ENCODE measurements around the gene SDCBP2.

Gene SDCBP2

GRCh38 chr20:1373036-1373435 lies 44.1 kb upstream of the SDCBP2 start:
- H3K36me3 ChIP-seq (ENCODE audit: control insufficient read depth in 1 of 2, insufficient read depth in 2 of 2, low read length in 2 of 2), result peaks cover 5 to 48% of the 10 kb centered on the region in 2 donors
- peaks cover 27 to 29% of the 10 kb centered on the region in 2 donors for H3K4me1 ChIP-seq (ENCODE audit: control insufficient read depth in 1 of 2, insufficient read depth in 2 of 2, low read length in 2 of 2)
- no peak overlapping the region for H3K27ac ChIP-seq (ENCODE audit: low read depth, low read length)

GRCh38 chr20:1371830-1372539 lies 43.0 kb upstream of the SDCBP2 start:
- Histone ChIP-seq H3K27me3 (ENCODE audit: control insufficient read depth in 1 of 2, insufficient read depth in 2 of 2, low read length in 2 of 2) (no peaks in the 10 kb centered on the region), H3K9ac (ENCODE audit: low read depth in 1 of 2, low read length in 2 of 2) (no peak overlapping the region)

More at GRCh38 chr20:1373036-1373435, 44.1 kb upstream of the SDCBP2 start:
- Histone ChIP-seq H3K4me3 (ENCODE audit: low read depth in 1 of 2, low read length in 2 of 2) (no peak overlapping the region), H3K9ac (ENCODE audit: low read depth in 1 of 2, low read length in 2 of 2) (no peak overlapping the region), H3K27me3 (ENCODE audit: control insufficient read depth in 1 of 2, insufficient read depth in 2 of 2, low read length in 2 of 2) (no peaks in the 10 kb centered on the region), H3K9me3 (ENCODE audit: control insufficient read depth in 1 of 2, low read length in 2 of 2) (no peaks in the 10 kb centered on the region)

GRCh38 chr20:1371202-1371782 lies 42.4 kb upstream of the SDCBP2 start:
- H3K9ac ChIP-seq (ENCODE audit: low read depth in 1 of 2, low read length in 2 of 2), result no peak overlapping the region
- H3K4me3 ChIP-seq (ENCODE audit: low read depth in 1 of 2, low read length in 2 of 2), result no peak overlapping the region
- H3K9me3 ChIP-seq (ENCODE audit: control insufficient read depth in 1 of 2, low read length in 2 of 2), result no peaks in the 10 kb centered on the region
- H3K27me3 ChIP-seq (ENCODE audit: control insufficient read depth in 1 of 2, insufficient read depth in 2 of 2, low read length in 2 of 2), result no peaks in the 10 kb centered on the region
- H3K36me3 ChIP-seq (ENCODE audit: control insufficient read depth in 1 of 2, insufficient read depth in 2 of 2, low read length in 2 of 2), result peaks cover 9 to 54% of the 10 kb centered on the region in 2 donors
- no peak overlapping the region for H3K27ac ChIP-seq (ENCODE audit: low read depth, low read length)
- H3K4me1 ChIP-seq (ENCODE audit: control insufficient read depth in 1 of 2, insufficient read depth in 2 of 2, low read length in 2 of 2), result peaks cover 17 to 22% of the 10 kb centered on the region in 2 donors

More at GRCh38 chr20:1371830-1372539, 43.0 kb upstream of the SDCBP2 start:
- H3K4me3 ChIP-seq (ENCODE audit: low read depth in 1 of 2, low read length in 2 of 2), result no peak overlapping the region
- H3K9me3 ChIP-seq (ENCODE audit: control insufficient read depth in 1 of 2, low read length in 2 of 2), result no peaks in the 10 kb centered on the region
- H3K4me1 ChIP-seq (ENCODE audit: control insufficient read depth in 1 of 2, insufficient read depth in 2 of 2, low read length in 2 of 2), result peaks cover 17 to 19% of the 10 kb centered on the region in 2 donors
- no peak overlapping the region for H3K27ac ChIP-seq (ENCODE audit: low read depth, low read length)
- peaks cover 9 to 54% of the 10 kb centered on the region in 2 donors for H3K36me3 ChIP-seq (ENCODE audit: control insufficient read depth in 1 of 2, insufficient read depth in 2 of 2, low read length in 2 of 2)

- H3K4me1 ChIP-seq (ENCODE audit: control insufficient read depth in 1 of 2, insufficient read depth in 2 of 2, low read length in 2 of 2), result peaks cover 12 to 25% of the 10 kb centered on the region in 2 donors
- no peaks in the 10 kb centered on the region for H3K9me3 ChIP-seq (ENCODE audit: control insufficient read depth in 1 of 2, low read length in 2 of 2)
- H3K36me3 ChIP-seq (ENCODE audit: control insufficient read depth in 1 of 2, insufficient read depth in 2 of 2, low read length in 2 of 2), result peaks cover 9 to 54% of the 10 kb centered on the region in 2 donors
Measured at GRCh38 chr20:1370548-1371110, 41.7 kb upstream of the SDCBP2 start.

GRCh38 chr20:1369970-1370369 lies 41.0 kb upstream of the SDCBP2 start:
- H3K4me1 ChIP-seq (ENCODE audit: control insufficient read depth in 1 of 2, insufficient read depth in 2 of 2, low read length in 2 of 2), result peaks cover 10 to 25% of the 10 kb centered on the region in 2 donors
- no peaks in the 10 kb centered on the region for H3K27me3 ChIP-seq (ENCODE audit: control insufficient read depth in 1 of 2, insufficient read depth in 2 of 2, low read length in 2 of 2)
- H3K27ac ChIP-seq (ENCODE audit: low read depth, low read length), result no peak overlapping the region
- H3K9me3 ChIP-seq (ENCODE audit: control insufficient read depth in 1 of 2, low read length in 2 of 2), result no peaks in the 10 kb centered on the region
- H3K36me3 ChIP-seq (ENCODE audit: control insufficient read depth in 1 of 2, insufficient read depth in 2 of 2, low read length in 2 of 2), result peaks cover 9 to 54% of the 10 kb centered on the region in 2 donors
- no peak overlapping the region for H3K4me3 ChIP-seq (ENCODE audit: low read depth in 1 of 2, low read length in 2 of 2)
- no peak overlapping the region for H3K9ac ChIP-seq (ENCODE audit: low read depth in 1 of 2, low read length in 2 of 2)

More at GRCh38 chr20:1370548-1371110, 41.7 kb upstream of the SDCBP2 start:
- Histone ChIP-seq H3K9ac (ENCODE audit: low read depth in 1 of 2, low read length in 2 of 2) (no peak overlapping the region), H3K4me3 (ENCODE audit: low read depth in 1 of 2, low read length in 2 of 2) (no peak overlapping the region), H3K27me3 (ENCODE audit: control insufficient read depth in 1 of 2, insufficient read depth in 2 of 2, low read length in 2 of 2) (no peaks in the 10 kb centered on the region), H3K27ac (ENCODE audit: low read depth, low read length) (no peak overlapping the region)

- Histone ChIP-seq H3K9ac (ENCODE audit: low read depth in 1 of 2, low read length in 2 of 2) (no peak overlapping the region), H3K4me1 (ENCODE audit: control insufficient read depth in 1 of 2, insufficient read depth in 2 of 2, low read length in 2 of 2) (peaks cover 10 to 31% of the 10 kb centered on the region in 2 donors), H3K9me3 (ENCODE audit: control insufficient read depth in 1 of 2, low read length in 2 of 2) (no peaks in the 10 kb centered on the region), H3K27me3 (ENCODE audit: control insufficient read depth in 1 of 2, insufficient read depth in 2 of 2, low read length in 2 of 2) (no peaks in the 10 kb centered on the region), H3K27ac (ENCODE audit: low read depth, low read length) (no peak overlapping the region), H3K4me3 (ENCODE audit: low read depth in 1 of 2, low read length in 2 of 2) (no peak overlapping the region), H3K36me3 (ENCODE audit: control insufficient read depth in 1 of 2, insufficient read depth in 2 of 2, low read length in 2 of 2) (peaks cover 9 to 44% of the 10 kb centered on the region in 2 donors)
Measured at GRCh38 chr20:1368448-1369199, 39.7 kb upstream of the SDCBP2 start.

GRCh38 chr20:1367479-1367878 lies 38.5 kb upstream of the SDCBP2 start:
- H3K4me1 ChIP-seq (ENCODE audit: control insufficient read depth in 1 of 2, insufficient read depth in 2 of 2, low read length in 2 of 2), result peaks cover 10 to 31% of the 10 kb centered on the region in 2 donors
- H3K4me3 ChIP-seq (ENCODE audit: low read depth in 1 of 2, low read length in 2 of 2), result no peak overlapping the region
- H3K9me3 ChIP-seq (ENCODE audit: control insufficient read depth in 1 of 2, low read length in 2 of 2), result no peaks in the 10 kb centered on the region
- no peaks in the 10 kb centered on the region for H3K27me3 ChIP-seq (ENCODE audit: control insufficient read depth in 1 of 2, insufficient read depth in 2 of 2, low read length in 2 of 2)
- peaks cover 4 to 47% of the 10 kb centered on the region in 2 donors for H3K36me3 ChIP-seq (ENCODE audit: control insufficient read depth in 1 of 2, insufficient read depth in 2 of 2, low read length in 2 of 2)
- H3K27ac ChIP-seq (ENCODE audit: low read depth, low read length), result no peak overlapping the region
- H3K9ac ChIP-seq (ENCODE audit: low read depth in 1 of 2, low read length in 2 of 2), result no peak overlapping the region

GRCh38 chr20:1364106-1364505 lies 35.2 kb upstream of the SDCBP2 start:
- no peak overlapping the region for H3K27ac ChIP-seq (ENCODE audit: low read depth, low read length)

GRCh38 chr20:1363522-1363921 lies 34.6 kb upstream of the SDCBP2 start:
- Histone ChIP-seq H3K9ac (ENCODE audit: low read depth in 1 of 2, low read length in 2 of 2) (no peak overlapping the region), H3K36me3 (ENCODE audit: control insufficient read depth in 1 of 2, insufficient read depth in 2 of 2, low read length in 2 of 2) (peaks cover 17 to 37% of the 10 kb centered on the region in 2 donors), H3K27me3 (ENCODE audit: control insufficient read depth in 1 of 2, insufficient read depth in 2 of 2, low read length in 2 of 2) (no peaks in the 10 kb centered on the region), H3K27ac (ENCODE audit: low read depth, low read length) (no peak overlapping the region), H3K4me3 (ENCODE audit: low read depth in 1 of 2, low read length in 2 of 2) (no peak overlapping the region), H3K9me3 (ENCODE audit: control insufficient read depth in 1 of 2, low read length in 2 of 2) (no peaks in the 10 kb centered on the region), H3K4me1 (ENCODE audit: control insufficient read depth in 1 of 2, insufficient read depth in 2 of 2, low read length in 2 of 2) (peaks cover under 1 to 13% of the 10 kb centered on the region in 2 donors)

More at GRCh38 chr20:1364106-1364505, 35.2 kb upstream of the SDCBP2 start:
- peaks cover 17 to 41% of the 10 kb centered on the region in 2 donors for H3K36me3 ChIP-seq (ENCODE audit: control insufficient read depth in 1 of 2, insufficient read depth in 2 of 2, low read length in 2 of 2)
- H3K4me3 ChIP-seq (ENCODE audit: low read depth in 1 of 2, low read length in 2 of 2), result no peak overlapping the region
- no peak overlapping the region for H3K9ac ChIP-seq (ENCODE audit: low read depth in 1 of 2, low read length in 2 of 2)
- H3K4me1 ChIP-seq (ENCODE audit: control insufficient read depth in 1 of 2, insufficient read depth in 2 of 2, low read length in 2 of 2), result peaks cover 5 to 17% of the 10 kb centered on the region in 2 donors
- no peaks in the 10 kb centered on the region for H3K27me3 ChIP-seq (ENCODE audit: control insufficient read depth in 1 of 2, insufficient read depth in 2 of 2, low read length in 2 of 2)
- H3K9me3 ChIP-seq (ENCODE audit: control insufficient read depth in 1 of 2, low read length in 2 of 2), result no peaks in the 10 kb centered on the region

Measured in duodenal mucosa (tissue), 2 donors.